Right atrium auricular region (tissue), 2 donors: ENCODE data around the gene CCSER2. TPM values are rescaled to one million over a fixed set of nuclear protein-coding genes. Genes with fewer than 3 reads are reported as not detected.
"Not testable (repeated sequence)": the region's sequence is repeated elsewhere in the genome, so short reads cannot be mapped to it uniquely, and the experiment has no call there.

Source experiments
- DNase-seq: peaks from one replicate; pipeline ENCODE4 v3.0.0-alpha.2; 2019; ENCODE audit warnings: low spot score
- H3K27ac ChIP-seq, 2 donors: fragments of 200-600 bp; sonication (generic); 1 replicate in 1 of 2; 2 replicates in 1 of 2; pipeline ENCODE4 v1.5.1; 2016 to 2019
- H3K27me3 ChIP-seq, 2 donors: fragments of 200-600 bp; sonication (generic); one replicate each; pipeline versions ENCODE4 v1.5.1 to v1.6.0; 2017 to 2019
- H3K36me3 ChIP-seq: fragments of 200-600 bp; sonication (generic); one replicate; pipeline ENCODE4 v1.5.1; 2016
- H3K4me1 ChIP-seq, 2 donors: fragments of 200-600 bp; sonication (generic); one replicate each; pipeline versions ENCODE4 v1.5.1 to v1.6.0; 2017 to 2019
- H3K4me3 ChIP-seq, 2 donors: fragments of 200-600 bp; sonication (generic); 1 replicate in 1 of 2; 2 replicates in 1 of 2; pipeline ENCODE4 v1.5.1; 2017 to 2019; ENCODE audit warnings: mild to moderate bottlenecking in 1 of 2, moderate library complexity in 1 of 2
- H3K9me3 ChIP-seq, 2 donors: fragments of 200-600 bp; sonication (generic); one replicate each; pipeline ENCODE4 v1.5.1; 2019
- total RNA-seq, 2 donors: library from RNA; depleted of rRNA; stranded (reverse); fragments of >200 nt; gene quantifications; one replicate each; pipeline ENCODE4 v1.1.0, GENCODE V29; 2016
- TF ChIP-seq, protein P1 (sequence below), 2 donors: fragments of 200-600 bp; sonication (generic); IDR thresholded peaks; one replicate each; pipeline ENCODE4 v1.5.1; 2019; ENCODE audit warnings: antibody characterized with exemption in 2 of 2

The CCSER2 gene
- total RNA-seq, 2 donors from 2014 or later, result 77.1 to 91.6 TPM

DNA sequence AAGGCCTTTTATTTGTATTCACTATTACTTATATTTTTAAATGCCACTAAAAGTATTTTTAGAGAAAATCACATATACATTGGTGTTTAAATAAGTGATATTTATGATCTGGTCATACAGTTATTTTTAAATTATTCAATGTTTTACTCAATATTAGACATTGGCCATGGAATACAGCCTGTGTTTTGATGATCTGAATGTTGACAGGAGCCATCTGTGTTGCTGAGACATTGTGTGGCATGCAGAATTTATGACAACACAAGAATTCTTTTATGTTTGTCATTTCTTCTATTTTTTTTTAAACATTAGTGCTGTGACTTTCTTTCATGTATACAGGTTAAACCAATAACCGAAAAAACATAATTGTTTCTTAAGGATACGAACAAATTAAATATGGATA is 156.2 kb downstream of the CCSER2 start:
- Histone ChIP-seq H3K36me3 (no peaks in the 10 kb centered on the region), H3K4me3 (no peak overlapping the region), H3K27ac (no peak overlapping the region), H3K4me1 (no peaks in the 10 kb centered on the region), H3K9me3 (no peaks in the 10 kb centered on the region), H3K27me3 (no peaks in the 10 kb centered on the region)
- TF ChIP-seq, protein P1, sequence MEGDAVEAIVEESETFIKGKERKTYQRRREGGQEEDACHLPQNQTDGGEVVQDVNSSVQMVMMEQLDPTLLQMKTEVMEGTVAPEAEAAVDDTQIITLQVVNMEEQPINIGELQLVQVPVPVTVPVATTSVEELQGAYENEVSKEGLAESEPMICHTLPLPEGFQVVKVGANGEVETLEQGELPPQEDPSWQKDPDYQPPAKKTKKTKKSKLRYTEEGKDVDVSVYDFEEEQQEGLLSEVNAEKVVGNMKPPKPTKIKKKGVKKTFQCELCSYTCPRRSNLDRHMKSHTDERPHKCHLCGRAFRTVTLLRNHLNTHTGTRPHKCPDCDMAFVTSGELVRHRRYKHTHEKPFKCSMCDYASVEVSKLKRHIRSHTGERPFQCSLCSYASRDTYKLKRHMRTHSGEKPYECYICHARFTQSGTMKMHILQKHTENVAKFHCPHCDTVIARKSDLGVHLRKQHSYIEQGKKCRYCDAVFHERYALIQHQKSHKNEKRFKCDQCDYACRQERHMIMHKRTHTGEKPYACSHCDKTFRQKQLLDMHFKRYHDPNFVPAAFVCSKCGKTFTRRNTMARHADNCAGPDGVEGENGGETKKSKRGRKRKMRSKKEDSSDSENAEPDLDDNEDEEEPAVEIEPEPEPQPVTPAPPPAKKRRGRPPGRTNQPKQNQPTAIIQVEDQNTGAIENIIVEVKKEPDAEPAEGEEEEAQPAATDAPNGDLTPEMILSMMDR (IDR thresholded peaks at IDR 0.05), result no peak
- DNase-seq, result no peak

DNA sequence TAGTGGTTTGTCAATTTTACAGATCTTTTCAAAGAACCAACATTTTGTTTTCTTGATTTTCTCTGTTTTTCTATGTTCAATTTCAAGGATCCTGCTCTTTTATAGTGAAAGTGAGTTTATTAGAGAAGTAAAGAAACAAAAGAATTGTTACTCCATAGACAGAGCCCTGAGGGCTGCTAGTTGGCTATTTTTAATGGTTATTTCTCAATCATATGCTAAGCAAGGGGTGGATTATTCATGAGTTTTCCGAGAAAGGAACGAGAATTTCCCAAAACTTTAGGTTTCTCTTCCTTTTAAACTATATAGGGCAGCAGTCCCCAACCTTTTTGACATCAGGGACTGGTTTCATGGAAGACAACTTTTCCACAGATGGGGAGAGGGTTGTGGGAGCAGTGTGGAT is 165.0 kb downstream of the CCSER2 start:
- Histone ChIP-seq H3K27ac (no peak overlapping the region), H3K9me3 (no peaks in the 10 kb centered on the region), H3K4me3 (no peak overlapping the region), H3K27me3 (no peaks in the 10 kb centered on the region), H3K36me3 (no peaks in the 10 kb centered on the region), H3K4me1 (peaks cover 0 to 12% of the 10 kb centered on the region in 2 donors)
- DNase-seq, result no peak
- TF ChIP-seq, protein P1 (IDR thresholded peaks at IDR 0.05), result no peak

DNA sequence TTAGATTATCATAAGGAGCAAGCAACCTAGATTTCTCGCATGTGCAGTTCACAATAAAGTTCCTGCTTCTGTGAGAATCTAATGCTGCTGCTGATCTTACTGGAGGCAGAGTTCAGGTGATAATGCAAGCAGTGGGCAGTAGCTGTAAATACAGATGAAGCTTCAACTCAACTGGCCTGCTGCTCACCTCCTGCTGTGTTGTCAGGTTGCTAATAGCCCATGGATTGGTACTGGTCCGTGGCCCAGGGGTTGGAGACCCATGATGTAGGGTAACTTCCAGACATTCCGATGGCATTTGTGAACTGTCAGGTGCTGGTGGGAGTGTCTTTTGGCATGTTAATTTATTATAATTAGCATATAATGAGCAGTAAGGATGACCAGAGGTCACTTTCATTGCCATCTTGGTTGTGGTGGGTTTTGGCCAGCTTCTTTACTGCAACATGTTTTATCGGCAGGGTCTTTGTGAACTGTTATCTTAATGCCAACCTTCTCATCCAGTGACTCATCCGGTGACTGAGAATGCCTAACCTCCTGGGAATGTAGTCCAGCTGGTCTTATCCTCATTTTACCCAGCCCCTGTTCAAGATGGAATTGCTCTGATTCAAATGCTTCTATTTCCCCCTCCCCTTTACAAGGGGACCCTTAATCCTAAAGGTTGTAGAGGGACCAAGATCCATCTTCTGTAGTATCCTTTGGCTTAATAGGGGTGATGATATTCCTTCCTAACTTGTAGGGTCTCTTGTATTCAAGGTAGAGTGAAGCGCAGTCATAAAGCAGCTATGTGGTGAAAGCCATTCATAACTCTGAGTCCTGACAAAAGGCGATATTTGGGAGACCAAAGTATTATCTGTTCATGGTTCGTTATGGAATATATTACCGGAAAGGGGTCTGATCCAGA is 165.8 kb downstream of the CCSER2 start:
- no peaks in the 10 kb centered on the region for H3K9me3 ChIP-seq
- no peak for DNase-seq

DNA sequence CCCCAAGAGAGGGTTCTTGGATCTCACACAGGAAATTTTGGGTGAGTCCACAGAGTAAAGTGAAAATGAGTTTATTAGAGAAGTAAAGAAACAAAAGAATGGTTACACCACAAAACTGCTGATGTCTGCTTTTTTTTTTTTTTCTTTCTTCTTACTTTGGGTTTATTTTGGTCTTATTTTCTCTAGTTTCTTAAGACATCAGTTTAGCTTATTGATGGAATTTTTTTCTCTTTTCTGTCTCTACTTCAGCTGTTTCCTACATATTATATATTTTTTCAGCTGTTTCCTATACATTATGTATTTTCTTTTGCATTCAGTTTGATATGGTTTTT is 166.4 kb downstream of the CCSER2 start:
- Histone ChIP-seq H3K9me3 (no peaks in the 10 kb centered on the region), H3K27ac (no peak overlapping the region), H3K27me3 (no peaks in the 10 kb centered on the region), H3K4me1 (peaks cover 0 to 12% of the 10 kb centered on the region in 2 donors), H3K36me3 (no peaks in the 10 kb centered on the region), H3K4me3 (no peak overlapping the region)
- no peak for DNase-seq
- TF ChIP-seq, protein P1 (IDR thresholded peaks at IDR 0.05), result no peak

More for the DNA sequence above, 165.8 kb downstream of the CCSER2 start:
- Histone ChIP-seq H3K27ac (no peak overlapping the region), H3K4me1 (peaks cover 0 to 12% of the 10 kb centered on the region in 2 donors), H3K36me3 (no peaks in the 10 kb centered on the region), H3K4me3 (no peak overlapping the region), H3K27me3 (no peaks in the 10 kb centered on the region)
- TF ChIP-seq, protein P1 (IDR thresholded peaks at IDR 0.05), result no peak

DNA sequence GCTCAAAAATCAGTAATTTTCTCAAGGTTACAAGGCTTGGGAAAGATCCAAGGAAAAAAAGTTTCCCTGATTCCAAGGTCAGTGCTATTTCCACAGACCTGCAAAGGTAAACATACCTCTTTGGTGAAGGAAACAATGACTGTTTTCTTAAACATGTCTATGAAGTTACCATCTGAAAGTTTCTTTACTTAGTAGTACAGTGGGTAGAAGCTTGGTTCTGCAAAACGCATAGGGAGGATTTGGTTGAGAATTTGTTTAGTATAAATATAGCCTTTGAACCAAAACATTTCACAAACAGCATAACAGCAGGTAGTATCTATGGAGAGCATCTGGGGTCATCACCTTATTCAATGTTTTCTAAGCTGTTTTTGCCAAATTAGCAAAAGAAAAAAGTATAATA is 169.6 kb downstream of the CCSER2 start:
- peaks cover 0 to 12% of the 10 kb centered on the region in 2 donors for H3K4me1 ChIP-seq
- H3K27ac ChIP-seq, result no peak overlapping the region
- DNase-seq, result no peak
- H3K27me3 ChIP-seq, result no peaks in the 10 kb centered on the region
- H3K36me3 ChIP-seq, result no peaks in the 10 kb centered on the region
- H3K4me3 ChIP-seq, result no peak overlapping the region
- no peaks in the 10 kb centered on the region for H3K9me3 ChIP-seq
- TF ChIP-seq, protein P1 (IDR thresholded peaks at IDR 0.05), result no peak

DNA sequence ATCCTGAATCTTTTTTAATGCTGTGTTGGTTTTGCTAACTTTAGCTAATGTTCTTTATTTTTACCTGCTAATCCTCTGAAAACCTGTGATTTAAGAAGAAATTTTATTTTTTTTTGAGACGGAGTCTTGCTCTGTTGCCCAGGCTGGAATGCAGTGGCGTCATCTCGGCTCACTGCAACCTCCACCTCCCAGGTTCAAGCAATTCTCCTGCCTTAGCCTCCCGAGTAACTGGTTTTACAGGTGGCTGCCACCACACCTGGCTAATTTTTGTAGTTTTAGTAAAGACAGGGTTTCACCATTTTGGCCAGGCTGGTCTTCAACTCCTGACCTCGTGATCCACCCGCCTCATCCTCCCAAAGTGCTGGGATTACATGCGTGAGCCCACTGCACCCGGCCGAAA is 170.7 kb downstream of the CCSER2 start:
- DNase-seq, H3K4me1 ChIP-seq, H3K4me3 ChIP-seq: not testable (repeated sequence)

More for the DNA sequence above, 170.7 kb downstream of the CCSER2 start:
- not testable (repeated sequence) for H3K9me3 ChIP-seq, H3K27me3 ChIP-seq, H3K36me3 ChIP-seq, H3K27ac ChIP-seq
